ENCODE data around the gene FBXW5.

The FBXW5 gene

GRCh38 chr9:136977649-136978072 is 33.1 kb upstream of the FBXW5 start:
- no peak for DNase-seq (ENCODE audit: low read depth)

GRCh38 chr9:136977223-136977622 is 32.7 kb upstream of the FBXW5 start, which contains the start of gene PTGDS:
PTGDS (plus strand) TSS chr9:136977504; CDS start chr9:136977579, 75 bp downstream.
- DNase-seq (ENCODE audit: low read depth), result no peak

GRCh38 chr9:136975644-136976043 is 31.1 kb upstream of the FBXW5 start:
- DNase-seq (ENCODE audit: low read depth), result peak; percentile 38

- no peak for DNase-seq (ENCODE audit: low read depth)
Measured at GRCh38 chr9:136974817-136975535, 30.4 kb upstream of the FBXW5 start.

- no peak for DNase-seq (ENCODE audit: low read depth)
Measured at GRCh38 chr9:136973618-136974617, 29.4 kb upstream of the FBXW5 start.

- no peak for DNase-seq (ENCODE audit: low read depth)
Measured at GRCh38 chr9:136972743-136973142, 28.2 kb upstream of the FBXW5 start.

- DNase-seq (ENCODE audit: low read depth), result no peak
Measured at GRCh38 chr9:136972335-136972734, 27.8 kb upstream of the FBXW5 start.

GRCh38 chr9:136971746-136972145 is 27.2 kb upstream of the FBXW5 start:
- no peak for DNase-seq (ENCODE audit: low read depth)

GRCh38 chr9:136970361-136970760 is 25.8 kb upstream of the FBXW5 start:
- DNase-seq (ENCODE audit: low read depth), result no peak

GRCh38 chr9:136969774-136970173 is 25.2 kb upstream of the FBXW5 start:
- DNase-seq (ENCODE audit: low read depth), result no peak

GRCh38 chr9:136969150-136969549 is 24.6 kb upstream of the FBXW5 start:
- DNase-seq (ENCODE audit: low read depth), result no peak

- no peak for DNase-seq (ENCODE audit: low read depth)
Measured at GRCh38 chr9:136968333-136969127, 24.0 kb upstream of the FBXW5 start.

GRCh38 chr9:136965771-136966484 is 21.4 kb upstream of the FBXW5 start:
- no peak for DNase-seq (ENCODE audit: low read depth)

GRCh38 chr9:136964833-136965422 is 20.4 kb upstream of the FBXW5 start:
- no peak for DNase-seq (ENCODE audit: low read depth)

- no peak for DNase-seq (ENCODE audit: low read depth)
Measured at GRCh38 chr9:136964171-136964689, 19.7 kb upstream of the FBXW5 start.

GRCh38 chr9:136963751-136964150 is 19.2 kb upstream of the FBXW5 start:
- no peak for DNase-seq (ENCODE audit: low read depth)

- DNase-seq (ENCODE audit: low read depth), result no peak
Measured at GRCh38 chr9:136963341-136963740, 18.8 kb upstream of the FBXW5 start.

GRCh38 chr9:136962701-136963248 is 18.2 kb upstream of the FBXW5 start:
- no peak for DNase-seq (ENCODE audit: low read depth)

GRCh38 chr9:136962163-136962562 is 17.6 kb upstream of the FBXW5 start:
- DNase-seq (ENCODE audit: low read depth), result no peak

GRCh38 chr9:136961279-136962065 is 16.9 kb upstream of the FBXW5 start:
- no peak for DNase-seq (ENCODE audit: low read depth)
